ENCODE measurements around the gene RTF2. TPM values are rescaled to one million over a fixed set of nuclear protein-coding genes. Genes with fewer than 3 reads are reported as not detected.

RTF2 gene
- polyA plus RNA-seq, 2 of the 4 experiments (the other 2 are of a cell fraction), result 102 to 115 TPM

DNA sequence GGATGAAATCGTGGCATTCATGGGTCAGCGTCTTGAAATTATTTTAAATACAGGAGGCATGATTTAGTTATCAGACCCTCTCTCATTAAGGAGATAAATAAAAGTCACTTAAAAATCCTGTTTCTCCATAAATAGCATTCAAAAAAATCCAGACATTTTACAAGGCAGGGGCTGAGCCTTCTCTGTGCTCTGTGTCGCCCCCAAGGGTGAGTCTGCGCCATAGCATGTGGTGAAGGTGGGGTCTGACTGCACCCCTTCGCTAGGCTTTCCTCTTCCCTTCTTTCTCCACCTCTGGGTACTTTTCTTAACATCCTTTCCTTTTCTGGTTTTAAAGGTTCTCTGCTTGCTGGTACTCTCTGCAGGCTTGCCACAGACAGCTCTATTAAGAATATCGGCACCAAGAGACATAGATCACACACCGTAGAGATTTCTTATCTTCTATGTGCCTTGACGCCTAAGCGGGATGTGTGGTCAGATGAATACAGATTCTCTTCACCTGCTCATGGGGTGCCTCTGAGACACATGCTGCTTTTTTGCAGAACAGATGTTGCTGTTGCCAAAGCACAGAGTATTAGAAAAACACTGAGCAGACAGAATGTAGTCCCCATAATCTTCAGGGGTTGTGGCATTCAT, 36.1 kb downstream of the RTF2 start:
- no peak overlapping the region for H3K4me2 ChIP-seq
- ChIA-PET POLR2A (no interaction called here), CTCF (interaction anchor here (1.4 kb wide), 2 partner anchors 11 to 46 kb away, joined by 3 to 5 read pairs; no protein-coding TSS in a partner anchor)
- no peaks in the 10 kb centered on the region for H3K4me1 ChIP-seq
- ATAC-seq (peak; percentile 64 to 86; a peak in 4 of 6 replicates), DNase-seq (ENCODE audit: low read depth in 1 of 2, low spot score in 1 of 2) (peak in 1 of 2 experiments; percentile 38), FAIRE-seq (no peak)
- TF ChIP-seq, protein P1, sequence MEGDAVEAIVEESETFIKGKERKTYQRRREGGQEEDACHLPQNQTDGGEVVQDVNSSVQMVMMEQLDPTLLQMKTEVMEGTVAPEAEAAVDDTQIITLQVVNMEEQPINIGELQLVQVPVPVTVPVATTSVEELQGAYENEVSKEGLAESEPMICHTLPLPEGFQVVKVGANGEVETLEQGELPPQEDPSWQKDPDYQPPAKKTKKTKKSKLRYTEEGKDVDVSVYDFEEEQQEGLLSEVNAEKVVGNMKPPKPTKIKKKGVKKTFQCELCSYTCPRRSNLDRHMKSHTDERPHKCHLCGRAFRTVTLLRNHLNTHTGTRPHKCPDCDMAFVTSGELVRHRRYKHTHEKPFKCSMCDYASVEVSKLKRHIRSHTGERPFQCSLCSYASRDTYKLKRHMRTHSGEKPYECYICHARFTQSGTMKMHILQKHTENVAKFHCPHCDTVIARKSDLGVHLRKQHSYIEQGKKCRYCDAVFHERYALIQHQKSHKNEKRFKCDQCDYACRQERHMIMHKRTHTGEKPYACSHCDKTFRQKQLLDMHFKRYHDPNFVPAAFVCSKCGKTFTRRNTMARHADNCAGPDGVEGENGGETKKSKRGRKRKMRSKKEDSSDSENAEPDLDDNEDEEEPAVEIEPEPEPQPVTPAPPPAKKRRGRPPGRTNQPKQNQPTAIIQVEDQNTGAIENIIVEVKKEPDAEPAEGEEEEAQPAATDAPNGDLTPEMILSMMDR (IDR thresholded peaks at IDR 0.05), result 0 out of 3 replicates have a peak, but pooled peaks have one; percentile 24
- no peak for TF ChIP-seq PHF8 (IDR thresholded peaks at IDR 0.05; ENCODE audit: borderline replicate concordance, low read depth)
- H3K4me3 ChIP-seq, result no peak overlapping the region
- no peak overlapping the region for H3K27ac ChIP-seq
- WGBS (ENCODE audit: missing lambda C conversion rate), result 86% methylated on average over 9 of the region's 9 CpGs
- H3K9me3 ChIP-seq, result no peaks in the 10 kb centered on the region

DNA sequence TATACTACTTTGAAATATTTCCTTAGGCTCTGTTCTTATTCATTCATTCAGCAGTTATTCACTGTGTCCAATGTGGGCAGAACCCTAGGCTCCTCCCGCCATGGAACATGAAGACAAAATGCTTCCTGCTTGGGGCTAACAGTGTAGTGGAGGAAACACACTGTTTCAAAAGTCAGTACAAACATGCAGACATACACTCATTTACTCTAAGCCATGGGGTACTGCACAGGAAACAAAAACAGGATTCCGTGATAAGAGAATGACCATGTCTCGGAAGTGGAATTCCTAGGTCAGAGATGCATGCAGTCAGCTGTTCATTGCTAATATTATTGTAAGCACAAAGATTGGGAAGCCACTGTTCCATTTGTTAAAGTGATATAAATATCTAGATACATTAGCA, 37.7 kb downstream of the RTF2 start:
- POLR2A ChIA-PET, result no interaction called here
- Histone ChIP-seq H3K4me2 (no peak overlapping the region), H3K4me1 (no peaks in the 10 kb centered on the region), H3K4me3 (no peak overlapping the region), H3K27ac (no peak overlapping the region), H3K9me3 (no peaks in the 10 kb centered on the region)
- TF ChIP-seq JUN (IDR thresholded peaks at IDR 0.05), result no peak
- TF ChIP-seq CEBPB (IDR thresholded peaks at IDR 0.05), result no peak
- TF ChIP-seq FOSB (CRISPR knock-in tag; IDR thresholded peaks at IDR 0.05), result no peak
- no peak for TF ChIP-seq FOSL2 (IDR thresholded peaks at IDR 0.05)
- TF ChIP-seq FOSL2 (CRISPR knock-in tag; IDR thresholded peaks at IDR 0.05), result no peak
- TF ChIP-seq, protein P2, sequence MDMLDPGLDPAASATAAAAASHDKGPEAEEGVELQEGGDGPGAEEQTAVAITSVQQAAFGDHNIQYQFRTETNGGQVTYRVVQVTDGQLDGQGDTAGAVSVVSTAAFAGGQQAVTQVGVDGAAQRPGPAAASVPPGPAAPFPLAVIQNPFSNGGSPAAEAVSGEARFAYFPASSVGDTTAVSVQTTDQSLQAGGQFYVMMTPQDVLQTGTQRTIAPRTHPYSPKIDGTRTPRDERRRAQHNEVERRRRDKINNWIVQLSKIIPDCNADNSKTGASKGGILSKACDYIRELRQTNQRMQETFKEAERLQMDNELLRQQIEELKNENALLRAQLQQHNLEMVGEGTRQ (IDR thresholded peaks at IDR 0.05), result no peak
- TF ChIP-seq ZC3H11A (IDR thresholded peaks at IDR 0.05), result no peak
- no peak for TF ChIP-seq FOXS1 (CRISPR knock-in tag; IDR thresholded peaks at IDR 0.05)
- TF ChIP-seq ZNF302 (CRISPR knock-in tag; IDR thresholded peaks at IDR 0.05), result no peak
- no peak for TF ChIP-seq TP53 (CRISPR knock-in tag; IDR thresholded peaks at IDR 0.05)
- TF ChIP-seq MAFK (IDR thresholded peaks at IDR 0.05; ENCODE audit: partially characterized antibody), result no peak
- DNase-seq (ENCODE audit: low read depth in 1 of 2, low spot score in 1 of 2), result no peak
- CTCF ChIA-PET, result interaction anchor here (1.1 kb wide), 1 partner anchor 10 kb away, joined by 4 read pairs; no protein-coding TSS in a partner anchor
- no peak for FAIRE-seq
- no peak for ATAC-seq
- 61% methylated on average over 3 of the region's 3 CpGs for WGBS (ENCODE audit: missing lambda C conversion rate)

DNA sequence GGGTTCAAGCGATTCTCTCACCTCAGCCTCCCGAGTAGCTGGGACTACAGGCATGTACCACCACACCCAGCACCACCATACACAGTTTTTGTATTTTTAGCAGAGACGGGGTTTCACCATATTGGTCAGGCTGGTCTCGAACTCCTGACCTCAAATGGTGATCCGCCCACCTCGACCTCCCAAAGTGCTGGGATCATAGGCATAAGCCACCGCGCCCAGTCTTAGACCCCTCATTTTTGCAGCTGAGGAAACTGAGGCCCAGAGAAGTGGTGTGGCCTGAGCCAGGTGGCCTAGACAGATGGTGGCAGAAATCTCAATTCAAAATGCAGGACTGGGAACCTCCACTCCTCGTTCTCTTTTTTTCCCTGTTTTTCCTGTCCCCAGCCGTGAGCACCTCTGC, 43.5 kb downstream of the RTF2 start:
- DNase-seq (ENCODE audit: low read depth in 1 of 2, low spot score in 1 of 2) (no peak), FAIRE-seq (no peak), ATAC-seq (no peak)
- H3K4me1 ChIP-seq, result no peaks in the 10 kb centered on the region
- ChIA-PET POLR2A (no interaction called here), CTCF (interaction anchor here (1.0 kb wide), 1 partner anchor 83 kb away, joined by 3 read pairs; no protein-coding TSS in a partner anchor)
- WGBS (ENCODE audit: missing lambda C conversion rate), result 95% methylated on average over 10 of the region's 10 CpGs
- H3K4me2 ChIP-seq, result no peak overlapping the region
- TF ChIP-seq, protein P3, sequence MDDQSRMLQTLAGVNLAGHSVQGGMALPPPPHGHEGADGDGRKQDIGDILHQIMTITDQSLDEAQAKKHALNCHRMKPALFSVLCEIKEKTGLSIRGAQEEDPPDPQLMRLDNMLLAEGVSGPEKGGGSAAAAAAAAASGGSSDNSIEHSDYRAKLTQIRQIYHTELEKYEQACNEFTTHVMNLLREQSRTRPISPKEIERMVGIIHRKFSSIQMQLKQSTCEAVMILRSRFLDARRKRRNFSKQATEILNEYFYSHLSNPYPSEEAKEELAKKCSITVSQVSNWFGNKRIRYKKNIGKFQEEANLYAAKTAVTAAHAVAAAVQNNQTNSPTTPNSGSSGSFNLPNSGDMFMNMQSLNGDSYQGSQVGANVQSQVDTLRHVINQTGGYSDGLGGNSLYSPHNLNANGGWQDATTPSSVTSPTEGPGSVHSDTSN (IDR thresholded peaks at IDR 0.05), result no peak
- H3K9me3 ChIP-seq, result no peaks in the 10 kb centered on the region
- no peak overlapping the region for H3K4me3 ChIP-seq
- H3K27ac ChIP-seq, result no peak overlapping the region

All from A549 (cell line).